Subcutaneous adipose tissue (tissue), 4 donors: Measurements from ENCODE around the gene PHAF1. TPM values are rescaled to one million over a fixed set of nuclear protein-coding genes. Genes with fewer than 3 reads are reported as not detected.

Source experiments
- CTCF ChIP-seq: fragments of 450-650 bp; IDR thresholded peaks from one replicate; pipeline ENCODE4 v1.5.1; 2016; ENCODE audit warnings: low read depth, mild to moderate bottlenecking, control low read depth, antibody characterized with exemption, moderate library complexity
- total RNA-seq, 4 donors: library from RNA; depleted of rRNA; stranded (reverse); fragments of >200 nt; gene quantifications; one replicate each; pipeline ENCODE4 v1.1.0, GENCODE V29; 2016

Gene PHAF1
- total RNA-seq, 4 donors from 2014 or later, result 15.1 to 30.1 (median 19.1) TPM

- TF ChIP-seq CTCF, result no peak
Observed at GRCh38 chr16:67104845-67105244, 4.9 kb upstream of the PHAF1 start.

- no peak for TF ChIP-seq CTCF
Observed at GRCh38 chr16:67105246-67105645, 4.5 kb upstream of the PHAF1 start.

GRCh38 chr16:67105881-67106280 lies 3.9 kb upstream of the PHAF1 start:
- TF ChIP-seq CTCF, result no peak

GRCh38 chr16:67108489-67108888 lies 1.3 kb upstream of the PHAF1 start:
- TF ChIP-seq CTCF, result no peak

GRCh38 chr16:67108931-67109406 lies 772 bp upstream of the PHAF1 start:
- TF ChIP-seq CTCF, result no peak

GRCh38 chr16:67111951-67112444 lies 2.3 kb downstream of the PHAF1 start:
- TF ChIP-seq CTCF, result no peak

- TF ChIP-seq CTCF, result no peak
Observed at GRCh38 chr16:67112591-67113399, 3.1 kb downstream of the PHAF1 start.
